ENCODE results near the gene RXFP2.

The RXFP2 gene

DNA sequence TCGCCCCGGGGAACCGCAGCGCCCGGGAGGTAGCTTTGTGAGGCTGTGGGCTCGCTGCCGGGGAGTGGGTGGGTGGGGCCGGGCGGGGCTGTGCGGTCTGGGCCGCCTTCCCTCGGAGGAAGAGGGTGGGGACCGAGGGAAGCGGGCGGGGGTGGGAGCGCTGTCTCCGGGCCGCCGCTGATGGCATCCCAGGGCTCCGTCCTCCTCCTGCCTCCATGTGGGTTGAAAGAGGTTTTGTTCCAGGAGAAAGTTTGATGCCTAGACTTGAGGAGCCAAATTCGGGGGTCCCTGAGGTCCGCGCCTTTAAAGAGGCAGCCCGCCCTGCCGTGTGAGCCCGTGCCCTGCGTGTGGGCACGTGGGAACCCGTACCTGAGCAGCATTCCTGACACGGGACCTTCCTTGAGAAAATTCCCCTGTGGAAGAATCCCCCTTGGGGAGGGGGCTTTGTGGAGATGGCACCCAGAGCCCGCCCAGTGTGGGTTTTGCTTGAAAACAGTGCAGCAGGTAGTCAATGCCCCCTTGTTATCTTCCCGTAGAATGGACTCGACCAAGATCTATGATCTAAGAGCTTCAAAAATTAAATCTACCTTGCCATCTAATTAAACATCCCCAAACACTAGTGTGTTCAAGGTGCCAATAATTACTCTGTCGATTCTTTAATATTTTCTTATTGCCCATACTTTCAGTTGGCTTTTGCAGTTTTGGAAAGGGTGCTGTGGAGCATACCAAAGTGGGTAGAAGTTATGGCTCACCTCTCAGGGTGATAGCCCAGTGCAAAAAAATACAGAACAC is 107.8 kb downstream of the RXFP2 start (continued):
- no peak for TF ChIP-seq GLIS3 (CRISPR knock-in tag; IDR thresholded peaks at IDR 0.05)
- no peak for TF ChIP-seq ZFP3 (CRISPR knock-in tag; IDR thresholded peaks at IDR 0.05)
- no peak for TF ChIP-seq TOX (CRISPR knock-in tag; IDR thresholded peaks at IDR 0.05; ENCODE audit: borderline replicate concordance)

DNA sequence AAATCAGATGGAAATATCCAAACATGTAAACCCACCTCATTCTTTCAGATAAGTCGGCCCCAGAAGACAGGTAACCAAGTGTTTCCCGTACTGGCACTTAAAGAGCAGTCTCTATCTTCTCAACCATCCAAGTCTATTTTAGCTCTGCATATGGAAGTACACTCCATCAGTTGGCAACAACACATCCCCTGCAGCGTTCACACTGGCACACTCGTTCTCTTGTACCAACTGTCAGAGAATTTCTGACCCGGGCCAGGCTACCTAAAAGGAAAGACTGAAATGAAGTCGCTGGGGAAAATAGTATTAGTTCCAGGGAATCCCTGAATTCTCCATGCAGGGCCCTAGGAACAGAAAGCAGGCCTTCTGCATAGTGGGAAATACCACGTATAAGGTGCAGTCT is 109.3 kb downstream of the RXFP2 start:
- TF ChIP-seq GLIS3 (CRISPR knock-in tag; IDR thresholded peaks at IDR 0.05), result no peak
- TF ChIP-seq TSHZ2 (CRISPR knock-in tag; IDR thresholded peaks at IDR 0.05), result no peak
- no peak for ATAC-seq

GRCh38 chr13:31849206-31849605 is 109.9 kb downstream of the RXFP2 start:
- no peak for ATAC-seq
- TF ChIP-seq ISL1 (CRISPR knock-in tag; IDR thresholded peaks at IDR 0.05) (no peak), ARNTL (CRISPR knock-in tag; IDR thresholded peaks at IDR 0.05; ENCODE audit: borderline replicate concordance, low read depth) (no peak), ZNF8 (CRISPR knock-in tag; IDR thresholded peaks at IDR 0.05) (no peak), RARB (CRISPR knock-in tag; IDR thresholded peaks at IDR 0.05) (no peak), ZNF565 (CRISPR knock-in tag; conservative IDR thresholded peaks at IDR 0.05; ENCODE audit: low read depth) (no peak), GLIS3 (CRISPR knock-in tag; IDR thresholded peaks at IDR 0.05) (no peak), OSR1 (CRISPR knock-in tag; IDR thresholded peaks at IDR 0.05) (no peak), BACH2 (CRISPR knock-in tag; IDR thresholded peaks at IDR 0.05; ENCODE audit: borderline replicate concordance) (no peak), ZFP3 (CRISPR knock-in tag; IDR thresholded peaks at IDR 0.05) (no peak), ZC3H10 (CRISPR knock-in tag; IDR thresholded peaks at IDR 0.05) (no peak), TCF4 (CRISPR knock-in tag; IDR thresholded peaks at IDR 0.05; ENCODE audit: borderline replicate concordance) (no peak), ZNF70 (CRISPR knock-in tag; IDR thresholded peaks at IDR 0.05) (no peak), ZFP30 (CRISPR knock-in tag; IDR thresholded peaks at IDR 0.05) (no peak), PPARA (CRISPR knock-in tag; IDR thresholded peaks at IDR 0.05; ENCODE audit: borderline replicate concordance) (no peak), CSDC2 (CRISPR knock-in tag; IDR thresholded peaks at IDR 0.05) (no peak), TSHZ2 (CRISPR knock-in tag; IDR thresholded peaks at IDR 0.05) (no peak)
- TF ChIP-seq, protein P1, sequence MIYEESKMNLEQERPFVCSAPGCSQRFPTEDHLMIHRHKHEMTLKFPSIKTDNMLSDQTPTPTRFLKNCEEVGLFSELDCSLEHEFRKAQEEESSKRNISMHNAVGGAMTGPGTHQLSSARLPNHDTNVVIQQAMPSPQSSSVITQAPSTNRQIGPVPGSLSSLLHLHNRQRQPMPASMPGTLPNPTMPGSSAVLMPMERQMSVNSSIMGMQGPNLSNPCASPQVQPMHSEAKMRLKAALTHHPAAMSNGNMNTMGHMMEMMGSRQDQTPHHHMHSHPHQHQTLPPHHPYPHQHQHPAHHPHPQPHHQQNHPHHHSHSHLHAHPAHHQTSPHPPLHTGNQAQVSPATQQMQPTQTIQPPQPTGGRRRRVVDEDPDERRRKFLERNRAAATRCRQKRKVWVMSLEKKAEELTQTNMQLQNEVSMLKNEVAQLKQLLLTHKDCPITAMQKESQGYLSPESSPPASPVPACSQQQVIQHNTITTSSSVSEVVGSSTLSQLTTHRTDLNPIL (CRISPR knock-in tag; IDR thresholded peaks at IDR 0.05; ENCODE audit: low read depth), result no peak
- TF ChIP-seq, protein P2, sequence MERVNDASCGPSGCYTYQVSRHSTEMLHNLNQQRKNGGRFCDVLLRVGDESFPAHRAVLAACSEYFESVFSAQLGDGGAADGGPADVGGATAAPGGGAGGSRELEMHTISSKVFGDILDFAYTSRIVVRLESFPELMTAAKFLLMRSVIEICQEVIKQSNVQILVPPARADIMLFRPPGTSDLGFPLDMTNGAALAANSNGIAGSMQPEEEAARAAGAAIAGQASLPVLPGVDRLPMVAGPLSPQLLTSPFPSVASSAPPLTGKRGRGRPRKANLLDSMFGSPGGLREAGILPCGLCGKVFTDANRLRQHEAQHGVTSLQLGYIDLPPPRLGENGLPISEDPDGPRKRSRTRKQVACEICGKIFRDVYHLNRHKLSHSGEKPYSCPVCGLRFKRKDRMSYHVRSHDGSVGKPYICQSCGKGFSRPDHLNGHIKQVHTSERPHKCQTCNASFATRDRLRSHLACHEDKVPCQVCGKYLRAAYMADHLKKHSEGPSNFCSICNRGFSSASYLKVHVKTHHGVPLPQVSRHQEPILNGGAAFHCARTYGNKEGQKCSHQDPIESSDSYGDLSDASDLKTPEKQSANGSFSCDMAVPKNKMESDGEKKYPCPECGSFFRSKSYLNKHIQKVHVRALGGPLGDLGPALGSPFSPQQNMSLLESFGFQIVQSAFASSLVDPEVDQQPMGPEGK (CRISPR knock-in tag; IDR thresholded peaks at IDR 0.05; ENCODE audit: borderline replicate concordance), result no peak

GRCh38 chr13:31850041-31850555 is 110.8 kb downstream of the RXFP2 start:
- no peak for ATAC-seq
- TF ChIP-seq, protein P3, sequence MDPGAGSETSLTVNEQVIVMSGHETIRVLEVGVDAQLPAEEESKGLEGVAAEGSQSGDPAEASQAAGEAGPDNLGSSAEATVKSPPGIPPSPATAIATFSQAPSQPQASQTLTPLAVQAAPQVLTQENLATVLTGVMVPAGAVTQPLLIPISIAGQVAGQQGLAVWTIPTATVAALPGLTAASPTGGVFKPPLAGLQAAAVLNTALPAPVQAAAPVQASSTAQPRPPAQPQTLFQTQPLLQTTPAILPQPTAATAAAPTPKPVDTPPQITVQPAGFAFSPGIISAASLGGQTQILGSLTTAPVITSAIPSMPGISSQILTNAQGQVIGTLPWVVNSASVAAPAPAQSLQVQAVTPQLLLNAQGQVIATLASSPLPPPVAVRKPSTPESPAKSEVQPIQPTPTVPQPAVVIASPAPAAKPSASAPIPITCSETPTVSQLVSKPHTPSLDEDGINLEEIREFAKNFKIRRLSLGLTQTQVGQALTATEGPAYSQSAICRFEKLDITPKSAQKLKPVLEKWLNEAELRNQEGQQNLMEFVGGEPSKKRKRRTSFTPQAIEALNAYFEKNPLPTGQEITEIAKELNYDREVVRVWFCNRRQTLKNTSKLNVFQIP (CRISPR knock-in tag; IDR thresholded peaks at IDR 0.05; ENCODE audit: borderline replicate concordance, low read depth), result no peak
- TF ChIP-seq ZNF70 (CRISPR knock-in tag; IDR thresholded peaks at IDR 0.05) (no peak), ARNTL (CRISPR knock-in tag; IDR thresholded peaks at IDR 0.05; ENCODE audit: borderline replicate concordance, low read depth) (no peak)

All from SK-N-SH treated with all-trans-retinoic acid at 6 μM for 48 hours (cell line).